K562 (cell line): ENCODE results near the gene PRKX.

Experiments
- ATF3 ChIP-seq, 2 experiments: fragments of 450-650 bp in 1 of 2; sonication (generic) in 1 of 2; formaldehyde crosslinking in 1 of 2; IDR thresholded peaks in 1 of 2; conservative IDR thresholded peaks in 1 of 2; 2 replicates each; pipeline versions ENCODE4 v1.6.1 to v1.8.1; 2016 to 2023; ENCODE audit warnings: mild to moderate bottlenecking in 2 of 2, moderate library complexity in 2 of 2, inconsistent platforms in 1 of 2, missing genetic modification reagents in 1 of 2
- CTCF ChIP-seq, 3 experiments: IDR thresholded peaks in 2 of 3; conservative IDR thresholded peaks in 1 of 3; 2 replicates each; pipeline ENCODE4 v1.5.1; 2011 to 2012; ENCODE audit warnings: low read length in 3 of 3, mild to moderate bottlenecking in 3 of 3, control low read depth in 2 of 3, improper control_type of control experiment in 1 of 3, inconsistent platforms in 1 of 3, low read depth in 1 of 3, mixed read lengths in 1 of 3, moderate library complexity in 1 of 3; ENCODE audit not compliant: insufficient read depth in 2 of 3

- no peak for TF ChIP-seq CTCF (IDR thresholded peaks at IDR 0.05 in 2 of 3, conservative IDR thresholded peaks at IDR 0.05 in 1 of 3; ENCODE audit: insufficient read depth in 2 of 3, low read depth in 1 of 3, low read length in 3 of 3)
- TF ChIP-seq ATF3 (IDR thresholded peaks at IDR 0.05): no peak
- no peak for TF ChIP-seq ATF3 (CRISPR knock-in tag; conservative IDR thresholded peaks at IDR 0.05)
These were observed 19.6 kb upstream of the PRKX start for GRCh38 chrX:3733043-3733430.
